Neural cell (in vitro differentiated cells): ENCODE data around the gene TBC1D16. TPM values are rescaled to one million over a fixed set of nuclear protein-coding genes. Genes with fewer than 3 reads are reported as not detected.

Experiments used
- H2AFZ ChIP-seq: fragments of 200-600, 300-800 bp; sonication (generic), shearing (Covaris generic); 2 replicates; pipeline ENCODE4 v1.6.0; 2014; ENCODE audit warnings: low read depth, mild to moderate bottlenecking, antibody characterized with exemption, low read length, moderate library complexity
- H3F3A ChIP-seq: fragments of 200-600 bp; shearing (Covaris generic); 2 replicates; pipeline ENCODE4 v1.6.1; 2016; ENCODE audit warnings: mild to moderate bottlenecking, moderate library complexity, mixed read lengths, antibody characterized with exemption, low read length; ENCODE audit not compliant: insufficient read depth, poor library complexity, severe bottlenecking
- H3K27ac ChIP-seq: fragments of 200-600, 300-800 bp; sonication (generic), shearing (Covaris generic); 2 replicates; pipeline ENCODE4 v1.5.1; 2014; ENCODE audit warnings: mild to moderate bottlenecking, low read length, moderate library complexity
- H3K27me3 ChIP-seq: fragments of 300-800, 200-600 bp; sonication (generic), shearing (Covaris generic); 2 replicates; pipeline ENCODE4 v1.6.0; 2014; ENCODE audit warnings: mild to moderate bottlenecking, low read depth, low read length, moderate library complexity; ENCODE audit not compliant: insufficient read depth
- H3K36me3 ChIP-seq: fragments of 300-800, 200-600 bp; sonication (generic), shearing (Covaris generic); 2 replicates; pipeline ENCODE4 v1.5.1; 2014; ENCODE audit warnings: mild to moderate bottlenecking, antibody characterized with exemption, low read length, moderate library complexity; ENCODE audit not compliant: insufficient read depth
- H3K4me2 ChIP-seq: fragments of 300-800, 200-600 bp; sonication (generic), shearing (Covaris generic); 2 replicates; pipeline ENCODE4 v1.6.0; 2014; ENCODE audit warnings: mild to moderate bottlenecking, low read length
- H3K4me3 ChIP-seq: fragments of 300-800, 200-600 bp; sonication (generic), shearing (Covaris generic); 2 replicates; pipeline ENCODE4 v1.5.1; 2014; ENCODE audit warnings: mild to moderate bottlenecking, low read length, moderate library complexity
- H3K79me2 ChIP-seq: fragments of 200-600 bp; shearing (Covaris generic); replicated peaks from 2 replicates; pipeline ENCODE4 v1.6.0; 2014; ENCODE audit warnings: mild to moderate bottlenecking, low read length, moderate library complexity; ENCODE audit not compliant: insufficient read depth
- H3K9ac ChIP-seq: fragments of 300-800, 200-600 bp; sonication (generic), shearing (Covaris generic); 2 replicates; pipeline ENCODE4 v1.6.1; 2016; ENCODE audit warnings: mild to moderate bottlenecking, low read length, mixed read lengths
- H3K9me2 ChIP-seq: fragments of 200-600 bp; shearing (Covaris generic); 2 replicates; pipeline ENCODE4 v1.6.1; 2016; ENCODE audit warnings: mild to moderate bottlenecking, low read length, mixed read lengths; ENCODE audit not compliant: insufficient read depth
- H3K9me3 ChIP-seq: fragments of 200-600, 300-800 bp; sonication (generic), shearing (Covaris generic); 2 replicates; pipeline ENCODE4 v1.6.1; 2016; ENCODE audit warnings: mild to moderate bottlenecking, mixed run types, low read length, moderate library complexity, mixed read lengths
- H4K20me1 ChIP-seq: fragments of 200-600 bp; shearing (Covaris generic); 2 replicates; pipeline ENCODE4 v1.6.1; 2016; ENCODE audit warnings: mild to moderate bottlenecking, mixed run types; ENCODE audit not compliant: insufficient read depth
- EP300 ChIP-seq: fragments of 450-650 bp; conservative IDR thresholded peaks from 2 replicates; pipeline ENCODE4 v1.6.1; 2014; ENCODE audit warnings: antibody characterized with exemption, mild to moderate bottlenecking, moderate library complexity; ENCODE audit not compliant: poor library complexity, severe bottlenecking
- EZH2 ChIP-seq: fragments of 200-600, 300-800 bp; shearing (Covaris generic), sonication (generic); IDR thresholded peaks from 2 replicates; pipeline ENCODE4 v1.6.1; 2014; ENCODE audit warnings: antibody characterized with exemption, low read length, borderline replicate concordance, mild to moderate bottlenecking; ENCODE audit not compliant: insufficient read depth, poor library complexity, severe bottlenecking
- MXI1 ChIP-seq: fragments of 450-650 bp; conservative IDR thresholded peaks from 2 replicates; pipeline ENCODE4 v1.6.1; 2014; ENCODE audit warnings: antibody characterized with exemption, mild to moderate bottlenecking; ENCODE audit not compliant: poor library complexity, severe bottlenecking
- POLR2AphosphoS5 ChIP-seq: IDR thresholded peaks from 2 replicates; pipeline ENCODE4 v1.6.1; 2012
- RAD21 ChIP-seq: fragments of 450-650 bp; conservative IDR thresholded peaks from 2 replicates; pipeline ENCODE4 v1.6.1; 2014; ENCODE audit warnings: antibody characterized with exemption, mild to moderate bottlenecking, moderate library complexity
- SMC3 ChIP-seq: fragments of 450-650 bp; conservative IDR thresholded peaks from 2 replicates; pipeline ENCODE4 v1.6.1; 2014; ENCODE audit warnings: antibody characterized with exemption, mild to moderate bottlenecking, moderate library complexity; ENCODE audit not compliant: poor library complexity
- TAF1 ChIP-seq: IDR thresholded peaks from 2 replicates; pipeline ENCODE4 v1.6.1; 2012; ENCODE audit warnings: low read depth
- polyA plus RNA-seq: library from polyadenylated mRNA; depleted of rRNA; stranded (reverse); fragments of >200 nt; gene quantifications from 2 replicates; pipeline ENCODE4 v1.2.3, GENCODE V29; 2014
- TF ChIP-seq, protein P1 (sequence below): IDR thresholded peaks from 2 replicates; pipeline ENCODE4 v1.6.1; 2012; ENCODE audit warnings: borderline replicate concordance
- TF ChIP-seq, protein P2 (sequence below): fragments of 450-650 bp; IDR thresholded peaks from 2 replicates; pipeline ENCODE4 v1.5.1; 2014; ENCODE audit warnings: antibody characterized with exemption, mild to moderate bottlenecking, moderate library complexity; ENCODE audit not compliant: poor library complexity, severe bottlenecking

TBC1D16 gene
- polyA plus RNA-seq, 1 donor from 2014 or later = 19.8 TPM

DNA sequence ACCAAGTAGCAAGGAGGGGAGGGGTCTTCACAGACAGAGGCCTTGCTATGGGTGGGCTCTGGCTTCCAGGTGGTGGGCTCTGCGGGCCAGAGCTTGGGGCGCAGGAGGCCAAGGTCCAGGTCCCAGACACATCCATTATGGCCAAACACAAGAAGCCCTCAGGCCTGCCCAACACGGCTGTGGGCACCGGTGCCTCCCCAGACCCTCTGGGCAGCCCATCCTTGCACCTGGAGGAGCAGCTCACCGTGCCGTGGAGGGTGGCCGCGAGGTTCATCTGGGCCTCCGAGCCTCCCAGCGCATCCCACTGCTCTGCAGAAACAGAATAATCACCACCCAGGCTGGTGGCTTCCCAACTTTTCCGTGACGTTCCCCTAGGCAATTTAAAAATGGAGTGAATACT, 55.9 kb downstream of the TBC1D16 start:
- TF ChIP-seq EP300 = no peak
- TF ChIP-seq TAF1 = no peak
- TF ChIP-seq MXI1 = no peak
- TF ChIP-seq RAD21 = no peak
- no peak for TF ChIP-seq POLR2AphosphoS5
- TF ChIP-seq, protein P1, sequence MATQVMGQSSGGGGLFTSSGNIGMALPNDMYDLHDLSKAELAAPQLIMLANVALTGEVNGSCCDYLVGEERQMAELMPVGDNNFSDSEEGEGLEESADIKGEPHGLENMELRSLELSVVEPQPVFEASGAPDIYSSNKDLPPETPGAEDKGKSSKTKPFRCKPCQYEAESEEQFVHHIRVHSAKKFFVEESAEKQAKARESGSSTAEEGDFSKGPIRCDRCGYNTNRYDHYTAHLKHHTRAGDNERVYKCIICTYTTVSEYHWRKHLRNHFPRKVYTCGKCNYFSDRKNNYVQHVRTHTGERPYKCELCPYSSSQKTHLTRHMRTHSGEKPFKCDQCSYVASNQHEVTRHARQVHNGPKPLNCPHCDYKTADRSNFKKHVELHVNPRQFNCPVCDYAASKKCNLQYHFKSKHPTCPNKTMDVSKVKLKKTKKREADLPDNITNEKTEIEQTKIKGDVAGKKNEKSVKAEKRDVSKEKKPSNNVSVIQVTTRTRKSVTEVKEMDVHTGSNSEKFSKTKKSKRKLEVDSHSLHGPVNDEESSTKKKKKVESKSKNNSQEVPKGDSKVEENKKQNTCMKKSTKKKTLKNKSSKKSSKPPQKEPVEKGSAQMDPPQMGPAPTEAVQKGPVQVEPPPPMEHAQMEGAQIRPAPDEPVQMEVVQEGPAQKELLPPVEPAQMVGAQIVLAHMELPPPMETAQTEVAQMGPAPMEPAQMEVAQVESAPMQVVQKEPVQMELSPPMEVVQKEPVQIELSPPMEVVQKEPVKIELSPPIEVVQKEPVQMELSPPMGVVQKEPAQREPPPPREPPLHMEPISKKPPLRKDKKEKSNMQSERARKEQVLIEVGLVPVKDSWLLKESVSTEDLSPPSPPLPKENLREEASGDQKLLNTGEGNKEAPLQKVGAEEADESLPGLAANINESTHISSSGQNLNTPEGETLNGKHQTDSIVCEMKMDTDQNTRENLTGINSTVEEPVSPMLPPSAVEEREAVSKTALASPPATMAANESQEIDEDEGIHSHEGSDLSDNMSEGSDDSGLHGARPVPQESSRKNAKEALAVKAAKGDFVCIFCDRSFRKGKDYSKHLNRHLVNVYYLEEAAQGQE = no peak
- TF ChIP-seq, protein P2, sequence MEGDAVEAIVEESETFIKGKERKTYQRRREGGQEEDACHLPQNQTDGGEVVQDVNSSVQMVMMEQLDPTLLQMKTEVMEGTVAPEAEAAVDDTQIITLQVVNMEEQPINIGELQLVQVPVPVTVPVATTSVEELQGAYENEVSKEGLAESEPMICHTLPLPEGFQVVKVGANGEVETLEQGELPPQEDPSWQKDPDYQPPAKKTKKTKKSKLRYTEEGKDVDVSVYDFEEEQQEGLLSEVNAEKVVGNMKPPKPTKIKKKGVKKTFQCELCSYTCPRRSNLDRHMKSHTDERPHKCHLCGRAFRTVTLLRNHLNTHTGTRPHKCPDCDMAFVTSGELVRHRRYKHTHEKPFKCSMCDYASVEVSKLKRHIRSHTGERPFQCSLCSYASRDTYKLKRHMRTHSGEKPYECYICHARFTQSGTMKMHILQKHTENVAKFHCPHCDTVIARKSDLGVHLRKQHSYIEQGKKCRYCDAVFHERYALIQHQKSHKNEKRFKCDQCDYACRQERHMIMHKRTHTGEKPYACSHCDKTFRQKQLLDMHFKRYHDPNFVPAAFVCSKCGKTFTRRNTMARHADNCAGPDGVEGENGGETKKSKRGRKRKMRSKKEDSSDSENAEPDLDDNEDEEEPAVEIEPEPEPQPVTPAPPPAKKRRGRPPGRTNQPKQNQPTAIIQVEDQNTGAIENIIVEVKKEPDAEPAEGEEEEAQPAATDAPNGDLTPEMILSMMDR = no peak
- TF ChIP-seq EZH2 = no peak
- TF ChIP-seq SMC3 = no peak
- H3K27me3 ChIP-seq = no peaks in the 10 kb centered on the region
- H3K4me2 ChIP-seq = no peak overlapping the region
- H2AFZ ChIP-seq = no peak overlapping the region
- no peaks in the 10 kb centered on the region for H3F3A ChIP-seq
- H3K4me3 ChIP-seq = no peak overlapping the region
- no peaks in the 10 kb centered on the region for H3K9me2 ChIP-seq
- H3K79me2 ChIP-seq = no peaks in the 10 kb centered on the region
- H3K9me3 ChIP-seq = no peaks in the 10 kb centered on the region
- no peak overlapping the region for H3K27ac ChIP-seq
- H4K20me1 ChIP-seq = no peaks in the 10 kb centered on the region
- H3K36me3 ChIP-seq = no peaks in the 10 kb centered on the region
- H3K9ac ChIP-seq = no peak overlapping the region

DNA sequence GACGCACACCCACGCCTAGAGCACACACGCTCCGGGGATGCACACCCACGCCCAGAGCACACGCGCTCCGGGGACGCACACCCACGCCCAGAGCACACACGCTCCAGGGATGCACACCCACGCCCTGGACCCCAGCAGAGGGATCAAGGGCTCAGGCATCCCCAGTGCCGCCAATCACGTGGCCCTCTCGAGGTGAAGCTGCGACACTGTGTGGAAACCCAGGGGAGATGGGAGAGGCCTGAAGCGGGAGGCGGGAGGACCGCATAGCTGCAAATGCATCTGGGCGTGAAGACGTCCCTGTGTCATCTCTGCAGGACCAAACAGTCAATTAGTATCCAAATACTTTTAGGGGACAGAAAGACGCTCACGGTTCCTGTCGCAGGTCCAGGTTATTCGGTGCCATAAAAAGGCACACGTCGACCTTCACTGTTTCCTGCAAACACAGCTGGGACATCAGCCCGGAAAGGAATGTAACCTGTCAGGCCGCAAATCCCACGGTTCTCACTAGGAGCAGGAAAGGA, 56.4 kb downstream of the TBC1D16 start:
- H3F3A ChIP-seq = no peaks in the 10 kb centered on the region
- no peak overlapping the region for H3K4me2 ChIP-seq
- H3K27me3 ChIP-seq = no peaks in the 10 kb centered on the region
- H3K9me2 ChIP-seq = no peaks in the 10 kb centered on the region
- H3K79me2 ChIP-seq = no peaks in the 10 kb centered on the region
- no peak overlapping the region for H3K27ac ChIP-seq
- no peak overlapping the region for H3K4me3 ChIP-seq
- H2AFZ ChIP-seq = no peak overlapping the region
- no peaks in the 10 kb centered on the region for H3K9me3 ChIP-seq
- H3K9ac ChIP-seq = no peak overlapping the region
- TF ChIP-seq EP300 = no peak
- TF ChIP-seq, protein P2 = no peak
- no peak for TF ChIP-seq SMC3
- no peak for TF ChIP-seq MXI1
- TF ChIP-seq POLR2AphosphoS5 = no peak
- no peak for TF ChIP-seq EZH2
- no peak for TF ChIP-seq RAD21
- TF ChIP-seq, protein P1 = no peak
- no peak for TF ChIP-seq TAF1
- H3K36me3 ChIP-seq = no peaks in the 10 kb centered on the region
- H4K20me1 ChIP-seq = no peaks in the 10 kb centered on the region
